ENCODE data around the gene NINL. TPM values are rescaled to one million over a fixed set of nuclear protein-coding genes. Genes with fewer than 3 reads are reported as not detected.
"Not testable (repeated sequence)": the region's sequence is repeated elsewhere in the genome, so short reads cannot be mapped to it uniquely, and the experiment has no call there.

Gene NINL
- total RNA-seq, 1 donor from 2014 or later, result 5.7 TPM

DNA sequence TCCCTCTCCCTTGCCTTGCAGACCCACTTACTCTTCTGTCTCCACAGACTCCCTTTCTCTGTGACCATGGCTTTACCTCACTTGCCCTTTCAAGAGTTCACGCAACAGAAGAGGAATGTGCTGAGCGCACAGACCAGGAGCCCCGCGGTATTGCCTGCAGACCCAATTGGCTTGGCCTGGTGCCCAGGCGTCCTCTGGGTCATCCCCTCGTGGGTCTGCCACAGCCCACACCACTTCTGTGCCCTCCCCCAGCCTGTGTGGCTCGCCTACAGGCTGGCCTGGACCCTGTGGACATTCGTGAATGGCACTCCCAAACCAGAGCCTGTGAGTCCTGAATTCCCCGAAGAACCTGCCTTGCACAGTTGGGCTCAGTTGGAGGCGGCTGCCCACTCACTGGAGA is 15.3 kb upstream of the NINL start:
- H3K4me3 ChIP-seq (ENCODE audit: low read length in 3 of 3), result no peak overlapping the region
- H3K27ac ChIP-seq (ENCODE audit: low read depth, low read length), result no peak overlapping the region
- H3K9ac ChIP-seq (ENCODE audit: low read depth in 1 of 3, low read length in 3 of 3), result no peak overlapping the region
- no peaks in the 10 kb centered on the region for H3K27me3 ChIP-seq (ENCODE audit: control insufficient read depth in 3 of 3, insufficient read depth in 3 of 3, low read length in 3 of 3)
- no peaks in the 10 kb centered on the region for H3K36me3 ChIP-seq (ENCODE audit: control insufficient read depth in 3 of 3, insufficient read depth in 3 of 3, low read length in 3 of 3)
- H3K9me3 ChIP-seq (ENCODE audit: control insufficient read depth in 3 of 3, low read length in 3 of 3), result no peaks in the 10 kb centered on the region
- H3K4me1 ChIP-seq (ENCODE audit: control insufficient read depth in 3 of 3, insufficient read depth in 3 of 3, low read length in 3 of 3), result no peaks in the 10 kb centered on the region

DNA sequence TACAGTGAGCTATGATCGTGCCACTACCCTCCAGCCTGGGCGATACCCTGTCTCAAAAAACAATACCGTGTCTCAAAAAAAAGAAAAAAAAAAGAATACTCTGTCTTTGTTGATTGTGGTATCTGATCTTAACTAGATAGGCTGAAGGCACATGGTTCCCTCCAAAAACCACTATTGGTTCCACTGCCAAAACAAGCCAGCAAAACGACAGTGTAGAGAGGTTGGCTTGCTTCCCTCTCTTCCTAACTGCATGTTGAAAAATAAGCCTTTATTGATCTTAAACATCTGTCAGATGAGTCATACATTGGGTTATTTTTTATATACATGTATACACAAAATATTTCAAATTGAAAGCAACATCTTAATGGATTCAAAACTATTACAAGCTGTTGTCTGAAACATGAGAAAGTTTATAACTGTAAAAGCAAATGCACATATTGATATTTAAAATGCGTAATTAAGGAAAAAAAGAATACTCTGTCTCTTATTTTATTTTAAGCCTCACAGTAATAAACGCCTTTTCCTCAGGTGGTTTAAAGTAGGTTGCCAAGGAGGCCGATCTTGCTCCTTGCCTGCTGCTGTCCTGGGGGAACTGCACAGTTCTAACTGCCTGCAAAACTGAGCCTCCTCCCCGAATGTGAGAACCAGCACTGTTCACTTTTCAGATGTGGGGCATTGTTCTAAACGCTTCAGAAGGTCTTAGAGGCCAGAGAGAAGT is 7.0 kb upstream of the NINL start:
- Histone ChIP-seq H3K9me3 (ENCODE audit: control insufficient read depth in 3 of 3, low read length in 3 of 3) (no peaks in the 10 kb centered on the region), H3K9ac (ENCODE audit: low read depth in 1 of 3, low read length in 3 of 3) (no peak overlapping the region), H3K27me3 (ENCODE audit: control insufficient read depth in 3 of 3, insufficient read depth in 3 of 3, low read length in 3 of 3) (no peaks in the 10 kb centered on the region), H3K36me3 (ENCODE audit: control insufficient read depth in 3 of 3, insufficient read depth in 3 of 3, low read length in 3 of 3) (no peaks in the 10 kb centered on the region), H3K4me3 (ENCODE audit: low read length in 3 of 3) (no peak overlapping the region), H3K4me1 (ENCODE audit: control insufficient read depth in 3 of 3, insufficient read depth in 3 of 3, low read length in 3 of 3) (no peaks in the 10 kb centered on the region), H3K27ac (ENCODE audit: low read depth, low read length) (no peak overlapping the region)

DNA sequence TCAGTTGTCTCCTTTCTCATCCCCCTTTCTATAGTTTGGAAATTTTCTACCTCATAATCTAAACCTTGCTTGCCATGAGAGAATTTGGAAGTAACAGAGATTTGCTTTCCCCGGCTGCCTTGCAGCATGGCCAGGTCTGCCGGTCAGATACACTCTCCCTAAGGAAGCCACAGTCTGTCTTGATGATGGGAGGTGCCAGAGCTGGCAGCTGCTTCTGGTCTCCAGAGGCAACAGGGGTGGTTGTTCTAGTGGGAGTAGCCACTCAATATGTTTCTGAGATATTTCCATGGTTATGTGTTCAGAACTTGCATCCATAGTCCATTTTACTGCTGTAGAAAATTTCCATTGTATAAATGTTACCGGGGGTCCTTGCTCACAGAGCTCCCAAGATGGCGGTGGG is 5.4 kb upstream of the NINL start:
- H3K9ac ChIP-seq (ENCODE audit: low read depth in 1 of 3, low read length in 3 of 3); H3K27me3 ChIP-seq (ENCODE audit: control insufficient read depth in 3 of 3, insufficient read depth in 3 of 3, low read length in 3 of 3); H3K9me3 ChIP-seq (ENCODE audit: control insufficient read depth in 3 of 3, low read length in 3 of 3); H3K36me3 ChIP-seq (ENCODE audit: control insufficient read depth in 3 of 3, insufficient read depth in 3 of 3, low read length in 3 of 3); H3K4me1 ChIP-seq (ENCODE audit: control insufficient read depth in 3 of 3, insufficient read depth in 3 of 3, low read length in 3 of 3); H3K4me3 ChIP-seq (ENCODE audit: low read length in 3 of 3); H3K27ac ChIP-seq (ENCODE audit: low read depth, low read length): not testable (repeated sequence)

DNA sequence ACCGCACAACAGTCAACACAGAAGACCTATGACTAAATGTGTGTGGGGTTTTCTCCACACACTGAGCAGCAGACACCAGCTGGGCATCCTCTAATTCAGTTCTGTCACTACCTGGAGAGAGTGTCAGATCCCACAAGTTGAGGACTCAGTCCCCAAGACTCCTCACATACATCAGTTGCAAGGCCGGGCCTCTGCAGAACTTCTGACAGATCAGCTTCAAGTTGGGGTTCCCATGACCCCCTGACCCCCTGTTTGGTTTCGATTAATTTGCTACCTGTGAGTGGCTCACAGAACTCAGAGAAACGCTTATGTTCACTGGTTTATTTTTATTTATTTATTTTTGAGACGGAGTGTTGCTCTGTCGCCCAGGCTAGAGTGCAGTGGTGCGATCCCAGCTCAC is 3.2 kb upstream of the NINL start:
- Histone ChIP-seq H3K9me3 (ENCODE audit: control insufficient read depth in 3 of 3, low read length in 3 of 3) (no peaks in the 10 kb centered on the region), H3K27ac (ENCODE audit: low read depth, low read length) (no peak overlapping the region), H3K27me3 (ENCODE audit: control insufficient read depth in 3 of 3, insufficient read depth in 3 of 3, low read length in 3 of 3) (peaks cover 8 to 12% (median 9%) of the 10 kb centered on the region in 3 donors), H3K9ac (ENCODE audit: low read depth in 1 of 3, low read length in 3 of 3) (no peak overlapping the region), H3K4me1 (ENCODE audit: control insufficient read depth in 3 of 3, insufficient read depth in 3 of 3, low read length in 3 of 3) (peaks cover 0 to 2% (median 2%) of the 10 kb centered on the region in 3 donors), H3K4me3 (ENCODE audit: low read length in 3 of 3) (no peak overlapping the region), H3K36me3 (ENCODE audit: control insufficient read depth in 3 of 3, insufficient read depth in 3 of 3, low read length in 3 of 3) (no peaks in the 10 kb centered on the region)

DNA sequence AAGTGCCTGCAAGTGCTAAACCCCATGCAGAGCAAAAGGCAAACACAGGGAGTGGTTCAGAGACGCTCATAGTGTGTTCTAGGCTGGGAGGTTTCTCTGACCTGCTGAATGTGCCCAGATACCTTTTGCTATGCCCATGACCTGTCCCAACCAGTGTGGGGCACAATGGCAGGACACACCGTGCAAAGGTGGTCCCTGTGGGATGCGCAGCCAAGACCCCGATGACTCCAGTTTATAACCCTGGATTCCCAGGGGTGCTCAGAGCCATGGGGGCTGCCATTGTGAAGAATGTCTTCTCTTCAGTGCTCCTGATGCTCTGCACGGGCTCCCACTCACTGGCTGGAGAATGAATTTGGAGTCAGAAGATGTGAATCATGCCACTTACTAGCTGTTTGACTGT is 2.2 kb upstream of the NINL start:
- H3K9ac ChIP-seq (ENCODE audit: low read depth in 1 of 3, low read length in 3 of 3), result no peak overlapping the region
- H3K36me3 ChIP-seq (ENCODE audit: control insufficient read depth in 3 of 3, insufficient read depth in 3 of 3, low read length in 3 of 3), result no peaks in the 10 kb centered on the region
- no peak overlapping the region for H3K27ac ChIP-seq (ENCODE audit: low read depth, low read length)
- no peaks in the 10 kb centered on the region for H3K9me3 ChIP-seq (ENCODE audit: control insufficient read depth in 3 of 3, low read length in 3 of 3)
- no peak overlapping the region for H3K4me3 ChIP-seq (ENCODE audit: low read length in 3 of 3)
- H3K27me3 ChIP-seq (ENCODE audit: control insufficient read depth in 3 of 3, insufficient read depth in 3 of 3, low read length in 3 of 3), result peaks cover 8 to 12% (median 9%) of the 10 kb centered on the region in 3 donors
- peaks cover 0 to 2% (median 2%) of the 10 kb centered on the region in 3 donors for H3K4me1 ChIP-seq (ENCODE audit: control insufficient read depth in 3 of 3, insufficient read depth in 3 of 3, low read length in 3 of 3)

DNA sequence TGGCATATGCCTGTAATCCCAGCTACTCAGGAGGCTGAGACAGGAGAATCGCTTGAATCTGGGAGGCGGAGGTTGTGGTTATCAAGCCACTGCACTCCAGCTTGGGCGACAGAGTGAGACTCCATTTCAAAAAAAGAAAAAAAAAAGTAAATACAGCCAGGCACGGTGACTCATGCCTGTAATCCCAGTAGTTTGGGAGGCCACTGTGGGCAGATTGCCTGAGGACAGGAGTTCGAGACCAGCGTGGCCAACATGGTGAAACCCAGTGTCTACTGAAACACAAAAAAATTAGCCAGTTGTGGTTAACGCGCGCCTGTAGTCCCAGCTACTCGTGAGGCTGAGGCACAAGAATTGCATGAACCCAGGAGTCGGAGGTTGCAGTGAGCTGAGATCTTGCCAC is 1.5 kb upstream of the NINL start:
- peaks cover 8 to 12% (median 9%) of the 10 kb centered on the region in 3 donors for H3K27me3 ChIP-seq (ENCODE audit: control insufficient read depth in 3 of 3, insufficient read depth in 3 of 3, low read length in 3 of 3)
- H3K4me3 ChIP-seq (ENCODE audit: low read length in 3 of 3), result no peak overlapping the region
- H3K36me3 ChIP-seq (ENCODE audit: control insufficient read depth in 3 of 3, insufficient read depth in 3 of 3, low read length in 3 of 3), result no peaks in the 10 kb centered on the region
- H3K27ac ChIP-seq (ENCODE audit: low read depth, low read length), result no peak overlapping the region
- no peaks in the 10 kb centered on the region for H3K9me3 ChIP-seq (ENCODE audit: control insufficient read depth in 3 of 3, low read length in 3 of 3)
- peaks cover 0 to 2% (median 2%) of the 10 kb centered on the region in 3 donors for H3K4me1 ChIP-seq (ENCODE audit: control insufficient read depth in 3 of 3, insufficient read depth in 3 of 3, low read length in 3 of 3)
- no peak overlapping the region for H3K9ac ChIP-seq (ENCODE audit: low read depth in 1 of 3, low read length in 3 of 3)

DNA sequence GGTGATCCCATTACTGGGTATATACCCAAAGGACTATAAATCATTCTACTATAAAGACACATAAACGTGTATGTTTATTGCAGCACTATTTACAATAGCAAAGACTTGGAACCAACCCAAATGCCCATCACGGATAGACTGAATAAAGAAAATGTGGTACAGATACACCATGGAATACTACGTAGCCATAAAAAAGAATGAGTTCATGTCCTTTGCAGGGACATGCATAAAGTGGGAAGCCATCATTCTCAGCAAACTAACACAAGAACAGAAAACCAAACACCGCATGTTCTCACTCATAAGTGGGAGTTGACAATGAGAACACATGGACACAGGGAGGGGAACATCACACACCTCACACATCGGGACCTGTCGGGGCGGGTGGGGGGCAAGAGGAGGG is 1.7 kb downstream of the NINL start:
- not testable (repeated sequence) for H3K9me3 ChIP-seq (ENCODE audit: control insufficient read depth in 3 of 3, low read length in 3 of 3); H3K4me1 ChIP-seq (ENCODE audit: control insufficient read depth in 3 of 3, insufficient read depth in 3 of 3, low read length in 3 of 3); H3K27ac ChIP-seq (ENCODE audit: low read depth, low read length); H3K4me3 ChIP-seq (ENCODE audit: low read length in 3 of 3); H3K9ac ChIP-seq (ENCODE audit: low read depth in 1 of 3, low read length in 3 of 3); H3K36me3 ChIP-seq (ENCODE audit: control insufficient read depth in 3 of 3, insufficient read depth in 3 of 3, low read length in 3 of 3)
- H3K27me3 ChIP-seq (ENCODE audit: control insufficient read depth in 3 of 3, insufficient read depth in 3 of 3, low read length in 3 of 3), result peaks cover 8 to 16% (median 9%) of the 10 kb centered on the region in 3 donors

DNA sequence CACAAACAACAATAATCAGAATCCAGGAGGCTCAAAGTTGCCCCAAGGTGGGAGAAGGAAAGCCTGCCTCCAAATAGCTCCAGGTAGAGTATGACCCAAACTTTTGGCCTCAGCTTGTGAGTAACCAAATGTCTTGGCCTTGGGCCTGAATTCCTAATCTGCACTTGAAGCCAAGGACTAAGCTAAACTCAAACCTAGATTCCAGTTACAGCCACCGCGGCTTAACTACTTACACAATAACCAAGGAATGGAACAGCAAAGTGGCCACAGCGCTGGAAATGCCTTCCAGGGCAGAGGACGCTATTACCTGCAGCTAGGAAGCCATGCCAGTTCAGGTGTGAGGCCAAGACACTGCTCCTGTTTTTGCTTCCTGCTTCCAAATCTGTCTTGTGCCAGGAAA is 4.6 kb downstream of the NINL start:
- Histone ChIP-seq H3K27me3 (ENCODE audit: control insufficient read depth in 3 of 3, insufficient read depth in 3 of 3, low read length in 3 of 3) (peaks cover 8 to 16% (median 9%) of the 10 kb centered on the region in 3 donors), H3K36me3 (ENCODE audit: control insufficient read depth in 3 of 3, insufficient read depth in 3 of 3, low read length in 3 of 3) (no peaks in the 10 kb centered on the region), H3K9me3 (ENCODE audit: control insufficient read depth in 3 of 3, low read length in 3 of 3) (no peaks in the 10 kb centered on the region), H3K9ac (ENCODE audit: low read depth in 1 of 3, low read length in 3 of 3) (no peak overlapping the region), H3K27ac (ENCODE audit: low read depth, low read length) (no peak overlapping the region), H3K4me3 (ENCODE audit: low read length in 3 of 3) (no peak overlapping the region), H3K4me1 (ENCODE audit: control insufficient read depth in 3 of 3, insufficient read depth in 3 of 3, low read length in 3 of 3) (peaks cover 0 to 2% (median 2%) of the 10 kb centered on the region in 3 donors)

DNA sequence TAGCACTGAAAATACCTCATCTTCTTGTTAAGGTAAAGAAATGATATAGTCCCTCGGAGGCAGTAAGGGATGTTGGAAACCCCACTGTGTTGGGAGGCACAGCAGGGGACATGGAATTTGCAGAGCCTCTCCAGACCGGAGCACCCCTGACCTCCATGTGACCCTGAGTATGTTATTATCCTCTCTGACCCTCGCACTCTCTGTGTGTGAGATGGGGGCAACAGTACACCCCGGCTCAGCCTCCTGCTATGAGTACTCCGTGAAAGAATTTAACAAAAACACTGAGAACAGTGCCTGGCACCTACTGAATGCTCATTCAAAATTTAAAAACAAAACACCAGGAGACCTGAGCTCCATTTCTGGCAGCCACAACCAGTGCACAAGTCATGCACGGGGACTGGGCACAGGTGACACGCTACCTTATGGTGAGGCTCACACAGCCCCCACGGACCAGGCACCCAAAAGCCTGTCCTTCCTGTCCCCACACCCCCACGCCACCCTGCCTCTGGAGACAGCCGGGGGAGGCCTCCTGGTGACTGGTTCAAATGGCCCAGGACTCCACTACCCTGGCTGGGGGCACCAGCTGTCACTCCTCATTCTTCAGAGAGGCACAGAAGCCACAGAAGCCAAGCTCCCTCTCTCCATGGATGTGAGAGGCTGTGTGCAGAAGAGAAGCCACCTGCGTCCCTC is 6.1 kb downstream of the NINL start:
- Histone ChIP-seq H3K9me3 (ENCODE audit: control insufficient read depth in 3 of 3, low read length in 3 of 3) (no peaks in the 10 kb centered on the region), H3K27me3 (ENCODE audit: control insufficient read depth in 3 of 3, insufficient read depth in 3 of 3, low read length in 3 of 3) (peaks cover 0 to 5% (median under 1%) of the 10 kb centered on the region in 3 donors), H3K4me3 (ENCODE audit: low read length in 3 of 3) (no peak overlapping the region), H3K9ac (ENCODE audit: low read depth in 1 of 3, low read length in 3 of 3) (no peak overlapping the region), H3K36me3 (ENCODE audit: control insufficient read depth in 3 of 3, insufficient read depth in 3 of 3, low read length in 3 of 3) (no peaks in the 10 kb centered on the region), H3K4me1 (ENCODE audit: control insufficient read depth in 3 of 3, insufficient read depth in 3 of 3, low read length in 3 of 3) (no peaks in the 10 kb centered on the region), H3K27ac (ENCODE audit: low read depth, low read length) (no peak overlapping the region)

DNA sequence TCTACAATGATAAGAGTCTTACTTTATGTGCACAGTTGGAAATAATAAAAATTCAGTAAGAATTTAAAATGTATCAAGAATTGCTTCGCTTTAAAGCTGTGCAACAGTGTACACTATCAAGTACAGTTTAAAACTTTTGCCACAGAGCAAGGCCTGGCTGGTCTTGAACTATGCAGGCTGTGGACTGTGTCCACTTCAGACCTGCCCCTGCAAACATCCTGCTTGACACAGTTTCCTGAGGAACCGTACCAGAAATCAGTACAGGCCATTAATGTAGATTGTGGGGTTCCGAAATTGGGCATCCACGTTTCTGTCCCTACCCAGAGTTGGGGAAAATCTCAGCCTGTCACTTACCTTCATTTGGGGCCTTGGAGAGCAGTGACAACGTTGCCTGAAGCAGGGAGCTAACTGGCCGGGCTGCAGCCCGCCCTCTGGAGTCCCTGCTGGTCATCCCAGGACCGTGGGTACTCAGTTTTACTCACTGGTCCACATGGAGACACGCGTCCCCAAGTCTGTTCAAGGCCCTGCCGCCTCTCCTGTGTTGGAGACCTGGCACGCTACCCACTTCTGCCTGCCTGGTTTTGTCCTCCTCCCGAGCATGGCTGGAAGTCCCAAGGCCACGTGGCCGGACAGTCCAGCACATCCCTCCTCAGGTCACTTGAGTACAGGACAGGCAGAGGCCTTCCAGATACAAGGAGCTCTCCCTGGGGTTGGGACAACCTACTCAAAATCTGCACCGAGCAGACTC is 8.4 kb downstream of the NINL start:
- Histone ChIP-seq H3K9ac (ENCODE audit: low read depth in 1 of 3, low read length in 3 of 3) (no peak overlapping the region), H3K4me1 (ENCODE audit: control insufficient read depth in 3 of 3, insufficient read depth in 3 of 3, low read length in 3 of 3) (no peaks in the 10 kb centered on the region), H3K27me3 (ENCODE audit: control insufficient read depth in 3 of 3, insufficient read depth in 3 of 3, low read length in 3 of 3) (peaks cover 0 to 4% (median 0%) of the 10 kb centered on the region in 3 donors), H3K9me3 (ENCODE audit: control insufficient read depth in 3 of 3, low read length in 3 of 3) (no peaks in the 10 kb centered on the region), H3K36me3 (ENCODE audit: control insufficient read depth in 3 of 3, insufficient read depth in 3 of 3, low read length in 3 of 3) (no peaks in the 10 kb centered on the region), H3K27ac (ENCODE audit: low read depth, low read length) (no peak overlapping the region), H3K4me3 (ENCODE audit: low read length in 3 of 3) (no peak overlapping the region)
